HL-60 (cell line): ENCODE results near the gene SETD4.

Experiments
- DNase-seq, 2 experiments: peaks; one replicate each; pipeline ENCODE4 v3.0.0-alpha.2; 2010 to 2020; ENCODE audit warnings: low read depth in 1 of 2, low spot score in 1 of 2
- H3K27ac ChIP-seq: fragments of 250-450 bp; sonication (Bioruptor Pico); replicated peaks from 2 replicates; pipeline ENCODE4 v1.5.1; 2020; ENCODE audit warnings: mild to moderate bottlenecking, moderate library complexity
- H3K27me3 ChIP-seq: fragments of 250-450 bp; sonication (Bioruptor Pico); 2 replicates; pipeline ENCODE4 v1.5.1; 2021; ENCODE audit warnings: mild to moderate bottlenecking, moderate library complexity; ENCODE audit not compliant: insufficient read depth, poor library complexity, severe bottlenecking
- H3K4me3 ChIP-seq: replicated peaks from 2 replicates; pipeline ENCODE4 v1.5.1; 2011; ENCODE audit warnings: mild to moderate bottlenecking, control low read depth, low read length; ENCODE audit not compliant: insufficient read depth
- GABPA ChIP-seq: IDR thresholded peaks from 2 replicates; pipeline ENCODE4 v1.6.1; 2012; ENCODE audit warnings: low read depth
- POLR2AphosphoS5 ChIP-seq: IDR thresholded peaks from 2 replicates; pipeline ENCODE4 v1.6.1; 2012; ENCODE audit warnings: low read depth
- REST ChIP-seq: IDR thresholded peaks from 2 replicates; pipeline ENCODE4 v1.6.1; 2012; ENCODE audit warnings: low read depth; ENCODE audit not compliant: insufficient replicate concordance
- SPI1 ChIP-seq: IDR thresholded peaks from 2 replicates; pipeline ENCODE4 v1.6.1; 2012; ENCODE audit warnings: low read depth, mild to moderate bottlenecking, borderline replicate concordance
- TF ChIP-seq, protein P1 (sequence below): IDR thresholded peaks from one replicate; pipeline ENCODE4 v1.5.1; 2011; ENCODE audit warnings: low read length, control low read depth, inconsistent platforms; ENCODE audit not compliant: insufficient read depth

SETD4 gene

DNA sequence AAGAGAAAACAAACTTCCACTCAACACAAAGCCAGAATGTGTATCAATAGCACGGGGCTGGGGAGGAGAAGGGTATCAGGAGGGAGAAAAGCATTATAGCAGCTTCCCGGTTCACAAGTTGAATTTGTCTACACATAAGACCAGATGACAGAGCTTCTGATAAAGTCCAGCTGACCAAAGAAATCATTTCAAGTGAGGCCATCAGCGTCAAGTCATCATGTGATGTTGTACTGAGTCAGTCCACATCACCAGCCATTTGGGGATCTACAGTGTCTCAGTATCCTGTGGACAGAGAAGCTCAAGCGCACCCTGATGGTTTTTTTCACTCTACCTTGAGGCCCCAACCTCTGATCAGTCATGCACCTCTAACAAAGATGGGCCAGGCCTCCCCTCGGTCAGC, 33.0 kb downstream of the SETD4 start:
- no peak overlapping the region for H3K4me3 ChIP-seq
- TF ChIP-seq SPI1: no peak
- TF ChIP-seq POLR2AphosphoS5: no peak
- TF ChIP-seq GABPA: no peak
- no peak for TF ChIP-seq REST
- TF ChIP-seq, protein P1, sequence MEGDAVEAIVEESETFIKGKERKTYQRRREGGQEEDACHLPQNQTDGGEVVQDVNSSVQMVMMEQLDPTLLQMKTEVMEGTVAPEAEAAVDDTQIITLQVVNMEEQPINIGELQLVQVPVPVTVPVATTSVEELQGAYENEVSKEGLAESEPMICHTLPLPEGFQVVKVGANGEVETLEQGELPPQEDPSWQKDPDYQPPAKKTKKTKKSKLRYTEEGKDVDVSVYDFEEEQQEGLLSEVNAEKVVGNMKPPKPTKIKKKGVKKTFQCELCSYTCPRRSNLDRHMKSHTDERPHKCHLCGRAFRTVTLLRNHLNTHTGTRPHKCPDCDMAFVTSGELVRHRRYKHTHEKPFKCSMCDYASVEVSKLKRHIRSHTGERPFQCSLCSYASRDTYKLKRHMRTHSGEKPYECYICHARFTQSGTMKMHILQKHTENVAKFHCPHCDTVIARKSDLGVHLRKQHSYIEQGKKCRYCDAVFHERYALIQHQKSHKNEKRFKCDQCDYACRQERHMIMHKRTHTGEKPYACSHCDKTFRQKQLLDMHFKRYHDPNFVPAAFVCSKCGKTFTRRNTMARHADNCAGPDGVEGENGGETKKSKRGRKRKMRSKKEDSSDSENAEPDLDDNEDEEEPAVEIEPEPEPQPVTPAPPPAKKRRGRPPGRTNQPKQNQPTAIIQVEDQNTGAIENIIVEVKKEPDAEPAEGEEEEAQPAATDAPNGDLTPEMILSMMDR: no peak
- no peaks in the 10 kb centered on the region for H3K27me3 ChIP-seq
- no peak for DNase-seq
- no peak overlapping the region for H3K27ac ChIP-seq

DNA sequence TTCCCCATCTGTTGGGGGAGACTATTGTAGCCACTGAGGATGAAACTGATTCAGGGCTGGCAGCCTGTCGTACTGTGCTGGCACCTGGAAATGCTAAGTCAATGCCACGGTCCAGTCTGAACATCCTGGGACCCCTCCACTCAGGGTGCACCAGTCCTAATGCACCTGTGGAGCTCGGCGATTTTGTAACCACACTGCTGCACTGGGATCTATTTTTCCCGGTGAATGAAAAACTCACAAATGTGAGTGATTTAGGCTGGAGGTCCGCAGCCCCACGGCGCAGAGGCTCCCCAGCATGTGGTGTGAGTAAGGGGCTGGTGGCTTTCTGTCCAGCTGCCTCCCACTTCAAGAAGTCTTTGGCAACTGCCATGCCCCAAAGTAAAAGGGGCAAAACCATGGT, 35.5 kb downstream of the SETD4 start:
- Histone ChIP-seq H3K27ac (no peak overlapping the region), H3K27me3 (no peaks in the 10 kb centered on the region), H3K4me3 (no peak overlapping the region)
- TF ChIP-seq REST (no peak), SPI1 (no peak), GABPA (no peak), POLR2AphosphoS5 (no peak)
- TF ChIP-seq, protein P1: no peak
- DNase-seq: no peak

DNA sequence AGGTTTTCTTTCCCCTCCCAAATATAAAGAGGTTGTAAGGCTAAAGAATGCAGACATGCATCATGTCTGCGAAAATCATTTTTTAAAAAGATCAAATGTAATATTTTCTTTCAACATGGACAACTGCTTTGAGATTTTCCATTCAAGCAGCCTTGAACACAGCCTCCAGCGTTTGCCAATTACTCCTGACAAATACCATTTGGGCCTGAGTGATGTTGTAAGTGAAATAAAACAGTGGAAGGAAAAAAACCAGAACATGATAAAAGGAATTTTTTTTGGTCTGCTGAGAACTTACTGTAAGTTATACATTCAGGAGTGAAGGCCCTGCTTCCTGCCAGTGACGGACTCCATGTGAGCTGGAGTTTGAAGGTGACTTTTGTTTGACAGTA, 37.2 kb downstream of the SETD4 start:
- no peak for TF ChIP-seq SPI1
- no peak for TF ChIP-seq GABPA
- DNase-seq: no peak
- Histone ChIP-seq H3K27me3 (peaks cover 2% of the 10 kb centered on the region), H3K4me3 (no peak overlapping the region), H3K27ac (no peak overlapping the region)

DNA sequence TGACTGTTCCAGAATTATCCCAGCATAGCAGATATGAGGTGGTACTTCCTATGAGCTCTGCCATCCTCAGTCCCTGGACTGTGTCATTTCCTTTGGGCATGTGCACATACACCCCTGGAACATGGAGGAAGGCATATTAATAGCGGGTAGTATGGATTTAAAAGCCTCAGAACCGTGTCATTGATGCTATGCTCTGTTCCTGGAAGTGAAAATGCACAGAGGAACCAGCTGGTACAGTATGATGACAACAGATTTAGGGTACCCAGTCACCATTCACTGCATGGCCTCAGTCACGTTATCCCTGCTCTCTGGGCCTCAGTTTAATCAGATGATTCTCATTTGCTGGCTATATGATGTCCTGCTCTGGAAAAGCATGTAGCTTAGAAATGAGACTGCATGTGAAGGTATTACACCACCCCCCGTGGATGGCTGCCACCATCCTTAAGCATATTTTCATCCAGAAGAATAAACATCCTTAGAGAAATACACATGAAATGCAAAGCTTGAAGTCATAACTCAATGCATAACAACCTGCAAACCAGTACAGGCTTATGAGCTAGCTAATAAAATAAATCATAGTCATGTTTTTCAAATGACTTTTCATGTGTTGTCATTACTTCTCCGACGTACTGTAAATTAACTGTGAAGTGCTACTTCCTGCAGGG, 37.8 kb downstream of the SETD4 start:
- no peak for DNase-seq
- TF ChIP-seq SPI1 (no peak), POLR2AphosphoS5 (no peak), REST (no peak)
- H3K27ac ChIP-seq: no peak overlapping the region
- peaks cover 2% of the 10 kb centered on the region for H3K27me3 ChIP-seq
- no peak overlapping the region for H3K4me3 ChIP-seq
